ENCODE data around the gene CDKN1A. TPM values are rescaled to one million over a fixed set of nuclear protein-coding genes. Genes with fewer than 3 reads are reported as not detected.

The CDKN1A gene
- total and polyA plus RNA-seq, 2 donors from 2014 or later, result 46.4 to 66.2 TPM

DNA sequence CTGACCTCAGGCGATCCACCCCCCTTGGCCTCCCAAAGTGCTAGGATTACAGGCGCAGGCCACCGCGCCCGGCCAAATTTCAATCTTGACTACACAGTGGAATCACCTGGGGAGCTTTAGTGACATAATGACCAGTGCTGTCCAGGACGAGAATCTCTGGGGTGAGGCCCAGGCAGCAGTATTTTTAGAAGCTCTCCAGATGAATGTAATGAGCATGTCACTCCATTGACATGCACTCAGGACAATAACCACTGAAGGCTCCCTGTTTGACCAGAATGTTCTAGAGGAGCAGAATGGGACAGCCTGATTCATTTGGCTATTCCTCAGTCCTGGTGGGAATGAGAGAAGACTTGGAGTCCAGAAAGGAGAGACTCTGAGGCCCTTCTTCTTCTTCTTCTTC is 45.1 kb upstream of the CDKN1A start:
- intact Hi-C loops (cut with DNase I), result no loop called here
- H3K27me3 ChIP-seq (ENCODE audit: control insufficient read depth, insufficient read depth, low read length), result no peaks in the 10 kb centered on the region
- no peaks in the 10 kb centered on the region for H3K9me3 ChIP-seq (ENCODE audit: control insufficient read depth in 2 of 3, insufficient read depth in 1 of 3, low read length in 3 of 3)
- H3K4me3 ChIP-seq (ENCODE audit: low read length in 3 of 3), result no peak overlapping the region
- no peaks in the 10 kb centered on the region for H3K36me3 ChIP-seq (ENCODE audit: control insufficient read depth in 2 of 3, insufficient read depth in 3 of 3, low read length in 3 of 3)
- H3K27ac ChIP-seq (ENCODE audit: low read depth in 2 of 2, low read length in 2 of 2), result no peak overlapping the region
- DNase-seq, result no peak
- TF ChIP-seq, protein P1, sequence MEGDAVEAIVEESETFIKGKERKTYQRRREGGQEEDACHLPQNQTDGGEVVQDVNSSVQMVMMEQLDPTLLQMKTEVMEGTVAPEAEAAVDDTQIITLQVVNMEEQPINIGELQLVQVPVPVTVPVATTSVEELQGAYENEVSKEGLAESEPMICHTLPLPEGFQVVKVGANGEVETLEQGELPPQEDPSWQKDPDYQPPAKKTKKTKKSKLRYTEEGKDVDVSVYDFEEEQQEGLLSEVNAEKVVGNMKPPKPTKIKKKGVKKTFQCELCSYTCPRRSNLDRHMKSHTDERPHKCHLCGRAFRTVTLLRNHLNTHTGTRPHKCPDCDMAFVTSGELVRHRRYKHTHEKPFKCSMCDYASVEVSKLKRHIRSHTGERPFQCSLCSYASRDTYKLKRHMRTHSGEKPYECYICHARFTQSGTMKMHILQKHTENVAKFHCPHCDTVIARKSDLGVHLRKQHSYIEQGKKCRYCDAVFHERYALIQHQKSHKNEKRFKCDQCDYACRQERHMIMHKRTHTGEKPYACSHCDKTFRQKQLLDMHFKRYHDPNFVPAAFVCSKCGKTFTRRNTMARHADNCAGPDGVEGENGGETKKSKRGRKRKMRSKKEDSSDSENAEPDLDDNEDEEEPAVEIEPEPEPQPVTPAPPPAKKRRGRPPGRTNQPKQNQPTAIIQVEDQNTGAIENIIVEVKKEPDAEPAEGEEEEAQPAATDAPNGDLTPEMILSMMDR (IDR thresholded peaks at IDR 0.05; ENCODE audit: borderline replicate concordance, extremely low read depth, insufficient read depth), result no peak
- FAIRE-seq, result no peak
- H3K9ac ChIP-seq (ENCODE audit: low read length in 3 of 3), result no peak overlapping the region
- H3K4me1 ChIP-seq (ENCODE audit: control insufficient read depth in 2 of 3, insufficient read depth in 2 of 3, low read depth in 1 of 3, low read length in 3 of 3), result peaks cover 0 to 6% (median 0%) of the 10 kb centered on the region in 3 donors

DNA sequence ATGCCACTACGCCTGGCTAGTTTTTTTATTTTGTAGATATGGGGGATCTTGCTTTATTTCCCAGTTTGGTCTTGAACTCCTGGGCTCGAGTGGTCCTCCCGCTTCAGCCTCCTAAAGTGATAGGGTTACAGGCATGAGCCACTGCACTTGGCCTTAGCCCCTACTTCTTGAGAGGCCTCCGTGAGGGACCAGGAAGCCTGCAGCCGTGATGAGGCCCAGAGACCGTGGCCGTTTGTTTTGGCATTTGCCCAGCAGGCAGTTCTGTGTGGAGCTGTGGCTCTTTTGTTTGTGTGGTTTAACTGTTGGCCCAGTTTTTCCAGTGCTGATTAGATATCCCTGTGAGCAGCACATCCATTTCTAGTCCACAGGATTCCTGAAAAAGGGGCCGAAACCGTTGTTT is 44.6 kb upstream of the CDKN1A start:
- peak in 3 of 5 donors; percentile 41 to 84 (median 77) for DNase-seq
- Histone ChIP-seq H3K27ac (ENCODE audit: low read depth in 2 of 2, low read length in 2 of 2) (no peak overlapping the region), H3K9me3 (ENCODE audit: control insufficient read depth in 2 of 3, insufficient read depth in 1 of 3, low read length in 3 of 3) (no peaks in the 10 kb centered on the region), H3K27me3 (ENCODE audit: control insufficient read depth, insufficient read depth, low read length) (no peaks in the 10 kb centered on the region), H3K9ac (ENCODE audit: low read length in 3 of 3) (no peak overlapping the region), H3K4me1 (ENCODE audit: control insufficient read depth in 2 of 3, insufficient read depth in 2 of 3, low read depth in 1 of 3, low read length in 3 of 3) (peaks cover 0 to 6% (median 0%) of the 10 kb centered on the region in 3 donors), H3K36me3 (ENCODE audit: control insufficient read depth in 2 of 3, insufficient read depth in 3 of 3, low read length in 3 of 3) (no peaks in the 10 kb centered on the region), H3K4me3 (ENCODE audit: low read length in 3 of 3) (no peak overlapping the region)
- intact Hi-C loops (cut with DNase I), result no loop called here
- no peak for FAIRE-seq
- TF ChIP-seq, protein P1 (IDR thresholded peaks at IDR 0.05; ENCODE audit: borderline replicate concordance, extremely low read depth, insufficient read depth), result no peak

DNA sequence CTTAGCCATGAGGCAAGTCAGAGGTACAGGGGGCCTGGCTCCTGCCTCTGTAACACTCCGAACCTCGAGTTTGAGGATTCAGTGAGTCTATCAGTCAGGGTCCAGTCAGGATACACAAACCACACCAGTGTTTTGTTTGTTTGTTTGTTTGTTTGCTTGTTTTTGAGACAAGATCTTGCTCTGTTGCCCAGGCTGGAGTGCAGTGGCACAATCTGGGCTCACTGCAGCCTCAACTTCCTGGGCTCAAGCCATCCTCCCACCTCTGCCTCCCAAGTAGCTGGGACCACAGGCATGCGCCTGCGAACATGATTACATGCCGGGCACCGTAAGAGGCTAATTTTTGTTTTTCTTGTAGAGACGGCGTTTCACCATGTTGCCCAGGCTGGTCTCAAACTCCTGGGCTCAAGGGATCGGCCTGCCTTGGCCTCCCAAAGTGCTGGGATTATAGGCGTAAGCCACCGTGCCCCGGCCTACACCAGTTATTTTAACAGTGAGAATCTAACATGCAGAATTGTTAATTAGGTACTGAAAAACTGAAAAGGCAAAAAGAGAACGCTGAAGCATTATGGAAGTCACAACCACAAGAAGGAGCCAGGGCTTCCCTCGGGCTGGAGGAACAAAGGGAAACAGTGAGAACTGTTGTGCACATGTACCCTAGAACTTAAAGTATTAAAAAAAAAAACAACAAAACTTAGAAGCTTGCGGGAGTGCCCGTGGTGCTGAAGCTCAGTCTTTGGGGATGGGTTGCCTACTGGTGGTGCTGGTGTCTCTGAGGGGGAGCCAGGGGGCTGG is 44.0 kb upstream of the CDKN1A start:
- DNase-seq, result no peak
- TF ChIP-seq, protein P1 (IDR thresholded peaks at IDR 0.05; ENCODE audit: borderline replicate concordance, extremely low read depth, insufficient read depth), result no peak
- Histone ChIP-seq H3K4me3 (ENCODE audit: low read length in 3 of 3) (no peak overlapping the region), H3K4me1 (ENCODE audit: control insufficient read depth in 2 of 3, insufficient read depth in 2 of 3, low read depth in 1 of 3, low read length in 3 of 3) (peaks cover 0 to 2% (median 0%) of the 10 kb centered on the region in 3 donors), H3K9ac (ENCODE audit: low read length in 3 of 3) (no peak overlapping the region), H3K27me3 (ENCODE audit: control insufficient read depth, insufficient read depth, low read length) (no peaks in the 10 kb centered on the region), H3K27ac (ENCODE audit: low read depth in 2 of 2, low read length in 2 of 2) (no peak overlapping the region), H3K36me3 (ENCODE audit: control insufficient read depth in 2 of 3, insufficient read depth in 3 of 3, low read length in 3 of 3) (no peaks in the 10 kb centered on the region), H3K9me3 (ENCODE audit: control insufficient read depth in 2 of 3, insufficient read depth in 1 of 3, low read length in 3 of 3) (no peaks in the 10 kb centered on the region)
- intact Hi-C loops (cut with DNase I), result no loop called here
- FAIRE-seq, result no peak

All from kidney (tissue), 14 donors.